ENCODE results near the gene PTOV1.

GRCh38 chr19:49876422-49877019, 25.6 kb downstream of the PTOV1 start:
- TF ChIP-seq POLR2A (IDR thresholded peaks at IDR 0.05) (peak in 1 of 2 donors; percentile 7), CTCF (IDR thresholded peaks at IDR 0.05) (no peak), POLR2AphosphoS5 (IDR thresholded peaks at IDR 0.05) (peak; percentile 50 to 80 (median 54)), EP300 (IDR thresholded peaks at IDR 0.05) (no peak)
